GM12878 (cell line): ENCODE data around the gene ADIPOR1. TPM values are rescaled to one million over a fixed set of nuclear protein-coding genes. Genes with fewer than 3 reads are reported as not detected.

Source experiments
- ATAC-seq: fragments of 200-7000 bp; cut with Tn5 transposase; 3 replicates; pipeline ENCODE4 v1.9.1; 2020; ENCODE audit warnings: mild to moderate bottlenecking, moderate library complexity
- BruUV-seq: library from RNA; stranded (reverse); fragments of 400-500 nt; replicated peaks from 2 replicates; lab custom pipeline; 2021; lab: Mats Ljungman, UMichigan
- CTCF ChIA-PET: fragments of 300-600 bp; sonication (Branson Sonifier 250); formaldehyde crosslinking; extraction: SDS; loops from one replicate; lab custom pipeline; 2021; ENCODE audit warnings: inconsistent platforms; lab: Yijun Ruan, JAX
- POLR2A ChIA-PET: fragments of 350-600 bp; formaldehyde crosslinking; extraction: SDS; loops from one replicate; lab custom pipeline; 2021; ENCODE audit warnings: inconsistent platforms; lab: Charles Lee
- RAD21 ChIA-PET: fragments of 300-600 bp; sonication (Branson Sonifier 250); formaldehyde crosslinking; loops from one replicate; lab custom pipeline; 2023; ENCODE audit warnings: antibody characterized with exemption; ENCODE audit not compliant: unreplicated experiment; lab: Charles Lee
- SMC1A ChIA-PET: fragments of 300-600 bp; sonication (Branson Sonifier 250); formaldehyde crosslinking; loops from one replicate; lab custom pipeline; 2023; ENCODE audit not compliant: unreplicated experiment, uncharacterized antibody; lab: Charles Lee
- DNase-seq: peaks from one replicate; pipeline ENCODE4 v3.0.0-alpha.2; 2011; ENCODE audit warnings: low read depth, low spot score
- FAIRE-seq: peaks from 3 replicates; lab custom pipeline; 2011; peaks lifted over from hg19 to GRCh38; lab: Jason Lieb, UNC
- H2AFZ ChIP-seq: 2 replicates; pipeline ENCODE4 v1.6.0; 2011; ENCODE audit warnings: low read depth, low read length, control low read depth; ENCODE audit not compliant: control insufficient read depth
- H3K27ac ChIP-seq: 2 replicates; pipeline ENCODE4 v1.5.1; 2011; ENCODE audit warnings: control low read depth; ENCODE audit not compliant: control insufficient read depth, insufficient read depth
- H3K27me3 ChIP-seq, 2 experiments: replicated peaks in 1 of 2; 2 replicates each; pipeline versions ENCODE4 v1.6.0 to v1.6.1; 2011; ENCODE audit warnings: low read length in 1 of 2; ENCODE audit not compliant: control insufficient read depth in 2 of 2, insufficient read depth in 2 of 2
- H3K36me3 ChIP-seq, 2 experiments: 2 replicates each; pipeline ENCODE4 v1.5.1; 2011; ENCODE audit warnings: low read length in 1 of 2; ENCODE audit not compliant: control insufficient read depth in 2 of 2, insufficient read depth in 2 of 2
- H3K4me1 ChIP-seq: 2 replicates; pipeline ENCODE4 v1.6.1; 2011; ENCODE audit warnings: mild to moderate bottlenecking, low read length, moderate library complexity, mixed read lengths; ENCODE audit not compliant: control insufficient read depth, insufficient read depth
- H3K4me2 ChIP-seq: 2 replicates; pipeline ENCODE4 v1.6.0; 2011; ENCODE audit warnings: control low read depth; ENCODE audit not compliant: control insufficient read depth, insufficient read depth
- H3K4me3 ChIP-seq: fragments of 200-600 bp; sonication (generic); 2 replicates; pipeline ENCODE4 v1.5.1; 2016
- H3K79me2 ChIP-seq: 2 replicates; pipeline ENCODE4 v1.6.0; 2011; ENCODE audit warnings: low read length; ENCODE audit not compliant: control insufficient read depth, insufficient read depth
- H3K9ac ChIP-seq: 2 replicates; pipeline ENCODE4 v1.8.0; 2011; ENCODE audit warnings: low read length, control low read depth, mixed read lengths; ENCODE audit not compliant: control insufficient read depth, insufficient read depth
- H3K9me3 ChIP-seq: replicated peaks from 3 replicates; pipeline ENCODE4 v1.5.1; 2011; ENCODE audit warnings: mild to moderate bottlenecking, low read length; ENCODE audit not compliant: control insufficient read depth, insufficient read depth
- H4K20me1 ChIP-seq: 2 replicates; pipeline ENCODE4 v1.6.0; 2011; ENCODE audit not compliant: control insufficient read depth, insufficient read depth
- ETV6 ChIP-seq, 2 experiments: fragments of 450-650 bp in 1 of 2; IDR thresholded peaks in 1 of 2; conservative IDR thresholded peaks in 1 of 2; 2 replicates each; pipeline ENCODE4 v1.6.1; 2014; ENCODE audit warnings: antibody characterized with exemption in 1 of 2, borderline replicate concordance in 1 of 2, low read depth in 1 of 2, mild to moderate bottlenecking in 1 of 2, moderate library complexity in 1 of 2
- IKZF2 ChIP-seq, 2 experiments: fragments of 450-650 bp; IDR thresholded peaks; 2 replicates each; pipeline ENCODE4 v1.6.1; 2017; ENCODE audit warnings: mild to moderate bottlenecking in 2 of 2, moderate library complexity in 2 of 2
- MYB ChIP-seq: fragments of 150-350 bp; IDR thresholded peaks from 2 replicates; pipeline ENCODE4 v1.6.1; 2014; ENCODE audit warnings: mild to moderate bottlenecking, low read depth, low read length, borderline replicate concordance
- MYC ChIP-seq: IDR thresholded peaks from 2 replicates; pipeline ENCODE4 v1.6.1; 2011; ENCODE audit warnings: mild to moderate bottlenecking, low read length, moderate library complexity, inconsistent platforms; ENCODE audit not compliant: insufficient read depth, insufficient replicate concordance, insufficient read length, severe bottlenecking
- RAD21 ChIP-seq: IDR thresholded peaks from 2 replicates; pipeline ENCODE4 v1.6.1; 2011; ENCODE audit warnings: mild to moderate bottlenecking, low read depth, low read length, moderate library complexity; ENCODE audit not compliant: insufficient read depth
- SIN3A ChIP-seq: IDR thresholded peaks from 2 replicates; pipeline ENCODE4 v1.6.1; 2012; ENCODE audit warnings: low read depth, low read length, improper control_type of control experiment
- SMC3 ChIP-seq: IDR thresholded peaks from 2 replicates; pipeline ENCODE4 v1.6.1; 2011; ENCODE audit warnings: low read length, improper control_type of control experiment, borderline replicate concordance
- SRF ChIP-seq, 2 experiments: IDR thresholded peaks; 2 replicates each; pipeline ENCODE4 v1.6.1; 2011; ENCODE audit warnings: low read depth in 2 of 2, low read length in 2 of 2, mild to moderate bottlenecking in 1 of 2, moderate library complexity in 1 of 2
- STAT3 ChIP-seq: IDR thresholded peaks from 2 replicates; pipeline ENCODE4 v1.6.1; 2011; ENCODE audit warnings: low read depth, low read length, improper control_type of control experiment
- TCF3 ChIP-seq: IDR thresholded peaks from 2 replicates; pipeline ENCODE4 v1.6.1; 2012; ENCODE audit warnings: low read depth, mild to moderate bottlenecking, low read length, borderline replicate concordance; ENCODE audit not compliant: insufficient read depth
- WGBS: methylation state at CpG from one replicate; pipeline ENCODE4 v1.1.6; 2016; ENCODE audit warnings: low lambda C conversion rate; ENCODE audit not compliant: insufficient replicate concordance, insufficient coverage; ENCODE audit errors: missing lambda C conversion rate; 5-methylcytosine and 5-hydroxymethylcytosine counted together
- in situ Hi-C: fragments of 300-500 bp; cut with MboI; formaldehyde crosslinking; loops from 9 replicates; pipeline ENCODE4 v1.14.3; 2018; ENCODE audit warnings: mixed read lengths
- intact Hi-C: fragments of 100-400 bp; cut with micrococcal nuclease; formaldehyde crosslinking; loops from one replicate; pipeline ENCODE4 v1.14.2; 2022; ENCODE audit not compliant: unreplicated experiment
- polyA plus RNA-seq, 11 experiments: library from polyadenylated mRNA; depleted of rRNA in 4 of 11; unstranded in 6 of 11; stranded (reverse) in 5 of 11; fragments of >200 nt; fragmentation: Nextera tagmentation in 4 of 11; fragmentation: Illumina TruSeq in 1 of 11; extraction: Ambion mirVana in 4 of 11; extraction: Trizol in 1 of 11; gene quantifications; 1 replicate in 1 of 11; 2 replicates in 10 of 11; pipeline versions ENCODE4 v1.2.1 to v1.2.3, GENCODE V29; 2011 to 2016; ENCODE audit warnings: inconsistent platforms in 2 of 11, missing spikeins in 2 of 11, low read depth in 1 of 11
- small RNA-seq: library from RNA; depleted of rRNA; stranded (forward); fragments of <200 nt; gene quantifications from one replicate; pipeline ENCODE3, GENCODE V24; 2014
- total RNA-seq, 4 experiments: library from RNA; depleted of rRNA in 3 of 4; stranded (reverse); fragments of >200 nt in 3 of 4; fragmentation: Illumina TruSeq in 1 of 4; extraction: Trizol in 1 of 4; gene quantifications; 2 replicates each; pipeline versions ENCODE4 v1.2.1 to v1.2.3, GENCODE V29; 2013 to 2021

ADIPOR1 gene
- total and polyA plus RNA-seq, 10 of the 15 experiments (the other 5 are each of a cell fraction or from before 2014, with no cell fraction given): 18.4 to 122 (median 65.6) TPM

DNA sequence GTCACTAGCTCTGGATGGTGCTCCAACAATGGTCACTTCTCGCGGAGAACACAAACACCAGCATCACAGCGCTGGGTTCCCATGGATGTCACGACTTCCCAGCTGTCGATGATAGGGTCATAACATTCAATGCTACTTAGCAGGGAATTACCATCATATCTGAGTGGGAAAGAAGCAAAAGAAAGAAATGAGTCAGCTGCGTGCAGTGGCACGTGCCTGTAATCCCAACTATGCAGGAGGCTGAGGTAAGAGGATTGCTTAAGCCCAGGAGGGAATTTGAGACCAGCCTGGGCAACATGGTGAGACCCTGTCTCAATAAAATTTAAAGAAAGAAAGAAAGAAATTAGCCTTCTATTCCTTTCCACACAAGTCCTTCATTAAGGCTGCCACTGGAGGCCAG, 65.6 kb downstream of the ADIPOR1 start:
- ChIA-PET CTCF (no interaction called here), SMC1A (no interaction called here), RAD21 (no interaction called here), POLR2A (no interaction called here)
- Histone ChIP-seq H3K4me1 (peaks cover 3% of the 10 kb centered on the region; the same call in 1 of the 2 replicates), H4K20me1 (no peaks in the 10 kb centered on the region), H3K4me2 (no peak overlapping the region), H2AFZ (no peak overlapping the region), H3K36me3 (peaks cover 2 to 18% of the 10 kb centered on the region in 2 experiments; a peak in 2 of 4 replicates), H3K9me3 (no peaks in the 10 kb centered on the region), H3K27me3 (no peaks in the 10 kb centered on the region), H3K4me3 (no peak overlapping the region), H3K79me2 (peaks cover 2% of the 10 kb centered on the region), H3K27ac (no peak overlapping the region), H3K9ac (no peak overlapping the region)
- TF ChIP-seq MYB (no peak), SRF (IDR thresholded peaks at IDR 0.05; ENCODE audit: low read depth in 2 of 2, low read length in 2 of 2) (no peak), STAT3 (no peak), ETV6 (conservative IDR thresholded peaks at IDR 0.05 in 1 of 2, IDR thresholded peaks at IDR 0.05 in 1 of 2; ENCODE audit: borderline replicate concordance in 1 of 2, low read depth in 1 of 2) (no peak), SMC3 (no peak), RAD21 (no peak), MYC (no peak), SIN3A (no peak), TCF3 (no peak), IKZF2 (IDR thresholded peaks at IDR 0.05) (no peak)
- no peak for ATAC-seq
- in situ Hi-C loops: no loop called here
- WGBS: 75% methylated on average over 7 of the region's 7 CpGs
- no peak for DNase-seq
- no peak for FAIRE-seq
- no TSS peak for BruUV-seq
- intact Hi-C loops: no loop called here

Small RNA genes lying within 50 kb of the gene (small RNA-seq; reads per million reads assigned to genes)
- not detected for gene RF00019

Other genes with a start within 250 kb of the ADIPOR1 start
Only the 7 nearest of the 12 such genes appear.
- not detected in 2 replicates for gene PCAT6, start 147.4 kb downstream of the ADIPOR1 start, total RNA-seq (2014; rRNA removed)
- gene PCAT6, start 147.4 kb downstream of the ADIPOR1 start, total RNA-seq (2014; rRNA removed; fragmentation: Illumina TruSeq; extraction: Trizol): not detected in 2 replicates
- 0.62 TPM in 1 of 2 replicates, not detected in the other for gene PCAT6, start 147.4 kb downstream of the ADIPOR1 start, total RNA-seq (2021)
- gene PCAT6, start 147.4 kb downstream of the ADIPOR1 start, polyA plus RNA-seq (2011; rRNA removed): 0.40 and 0.72 TPM in 2 replicates
- not detected in 2 replicates for gene PCAT6, start 147.4 kb downstream of the ADIPOR1 start, polyA plus RNA-seq (2014; fragmentation: Illumina TruSeq; extraction: Trizol)
- gene PCAT6, start 147.4 kb downstream of the ADIPOR1 start, polyA plus RNA-seq (2014; fragmentation: Nextera tagmentation; extraction: Ambion mirVana): under 1 TPM in 1 of 2 experiments, not detected in 1; 0.16 TPM
- 0.44 and 0.83 TPM in 2 replicates for gene PCAT6, start 147.4 kb downstream of the ADIPOR1 start, polyA plus RNA-seq (2014; rRNA removed)
- under 1 TPM; 0.33 to 0.34 TPM for gene PCAT6, start 147.4 kb downstream of the ADIPOR1 start, polyA plus RNA-seq (2016; fragmentation: Nextera tagmentation; extraction: Ambion mirVana)
- 8.5 and 8.7 TPM in 2 replicates for gene RABIF, start 69.2 kb downstream of the ADIPOR1 start, total RNA-seq (2014; rRNA removed)
- 6.2 and 6.7 TPM in 2 replicates for gene RABIF, start 69.2 kb downstream of the ADIPOR1 start, total RNA-seq (2014; rRNA removed; fragmentation: Illumina TruSeq; extraction: Trizol)
- gene RABIF, start 69.2 kb downstream of the ADIPOR1 start, total RNA-seq (2021): 7.7 and 7.8 TPM in 2 replicates
- gene RABIF, start 69.2 kb downstream of the ADIPOR1 start, polyA plus RNA-seq (2011; rRNA removed): 9.8 and 12.3 TPM in 2 replicates
- 12.2 and 13.4 TPM in 2 replicates for gene RABIF, start 69.2 kb downstream of the ADIPOR1 start, polyA plus RNA-seq (2014; fragmentation: Illumina TruSeq; extraction: Trizol)
- gene RABIF, start 69.2 kb downstream of the ADIPOR1 start, polyA plus RNA-seq (2014; fragmentation: Nextera tagmentation; extraction: Ambion mirVana): 1 to 10 TPM; 4.7 to 6.3 TPM
- gene RABIF, start 69.2 kb downstream of the ADIPOR1 start, polyA plus RNA-seq (2014; rRNA removed): 8.7 and 9.1 TPM in 2 replicates
- gene RABIF, start 69.2 kb downstream of the ADIPOR1 start, polyA plus RNA-seq (2016; fragmentation: Nextera tagmentation; extraction: Ambion mirVana): 10 to 100 TPM; 17.8 to 18.2 TPM
- gene KLHL12, start 31.1 kb downstream of the ADIPOR1 start, total RNA-seq (2014; rRNA removed): 27.5 and 33.3 TPM in 2 replicates
- gene KLHL12, start 31.1 kb downstream of the ADIPOR1 start, total RNA-seq (2014; rRNA removed; fragmentation: Illumina TruSeq; extraction: Trizol): 28.0 and 30.1 TPM in 2 replicates
- gene KLHL12, start 31.1 kb downstream of the ADIPOR1 start, total RNA-seq (2021): 28.4 and 28.5 TPM in 2 replicates
- gene KLHL12, start 31.1 kb downstream of the ADIPOR1 start, polyA plus RNA-seq (2011; rRNA removed): 53.8 and 75.5 TPM in 2 replicates
- gene KLHL12, start 31.1 kb downstream of the ADIPOR1 start, polyA plus RNA-seq (2014; fragmentation: Illumina TruSeq; extraction: Trizol): 32.1 and 38.4 TPM in 2 replicates
- gene KLHL12, start 31.1 kb downstream of the ADIPOR1 start, polyA plus RNA-seq (2014; fragmentation: Nextera tagmentation; extraction: Ambion mirVana): 10 to 100 TPM; 16.0 to 17.8 TPM
- 24.6 and 30.5 TPM in 2 replicates for gene KLHL12, start 31.1 kb downstream of the ADIPOR1 start, polyA plus RNA-seq (2014; rRNA removed)
- gene KLHL12, start 31.1 kb downstream of the ADIPOR1 start, polyA plus RNA-seq (2016; fragmentation: Nextera tagmentation; extraction: Ambion mirVana): 10 to 100 TPM; 36.6 to 37.6 TPM
- gene CYB5R1, start 8.9 kb upstream of the ADIPOR1 start, total RNA-seq (2014; rRNA removed): 22.3 and 22.4 TPM in 2 replicates
- 12.1 and 12.6 TPM in 2 replicates for gene CYB5R1, start 8.9 kb upstream of the ADIPOR1 start, total RNA-seq (2014; rRNA removed; fragmentation: Illumina TruSeq; extraction: Trizol)
- gene CYB5R1, start 8.9 kb upstream of the ADIPOR1 start, total RNA-seq (2021): 16.9 and 17.0 TPM in 2 replicates
- gene CYB5R1, start 8.9 kb upstream of the ADIPOR1 start, polyA plus RNA-seq (2011; rRNA removed): 12.7 TPM in 2 replicates
- gene CYB5R1, start 8.9 kb upstream of the ADIPOR1 start, polyA plus RNA-seq (2014; fragmentation: Illumina TruSeq; extraction: Trizol): 19.5 and 22.7 TPM in 2 replicates
- 1 to 10 TPM; 3.2 to 9.1 TPM for gene CYB5R1, start 8.9 kb upstream of the ADIPOR1 start, polyA plus RNA-seq (2014; fragmentation: Nextera tagmentation; extraction: Ambion mirVana)
- 18.2 and 18.8 TPM in 2 replicates for gene CYB5R1, start 8.9 kb upstream of the ADIPOR1 start, polyA plus RNA-seq (2014; rRNA removed)
- 10 to 100 TPM; 17.9 to 19.8 TPM for gene CYB5R1, start 8.9 kb upstream of the ADIPOR1 start, polyA plus RNA-seq (2016; fragmentation: Nextera tagmentation; extraction: Ambion mirVana)
- 68.5 and 72.3 TPM in 2 replicates for gene TMEM183A, start 49.1 kb upstream of the ADIPOR1 start, total RNA-seq (2014; rRNA removed)
- gene TMEM183A, start 49.1 kb upstream of the ADIPOR1 start, total RNA-seq (2014; rRNA removed; fragmentation: Illumina TruSeq; extraction: Trizol): 49.4 and 56.1 TPM in 2 replicates
- gene TMEM183A, start 49.1 kb upstream of the ADIPOR1 start, total RNA-seq (2021): 58.1 and 64.2 TPM in 2 replicates
- 82.5 and 103 TPM in 2 replicates for gene TMEM183A, start 49.1 kb upstream of the ADIPOR1 start, polyA plus RNA-seq (2011; rRNA removed)
- 69.4 and 75.4 TPM in 2 replicates for gene TMEM183A, start 49.1 kb upstream of the ADIPOR1 start, polyA plus RNA-seq (2014; fragmentation: Illumina TruSeq; extraction: Trizol)
- 10 to 100 TPM; 12.3 to 25.0 TPM for gene TMEM183A, start 49.1 kb upstream of the ADIPOR1 start, polyA plus RNA-seq (2014; fragmentation: Nextera tagmentation; extraction: Ambion mirVana)
- gene TMEM183A, start 49.1 kb upstream of the ADIPOR1 start, polyA plus RNA-seq (2014; rRNA removed): 55.5 and 57.8 TPM in 2 replicates
- 10 to 100 TPM; 76.8 to 85.6 TPM for gene TMEM183A, start 49.1 kb upstream of the ADIPOR1 start, polyA plus RNA-seq (2016; fragmentation: Nextera tagmentation; extraction: Ambion mirVana)
- 0.54 and 0.79 TPM in 2 replicates for gene PPFIA4, start 68.2 kb upstream of the ADIPOR1 start, total RNA-seq (2014; rRNA removed)
- gene PPFIA4, start 68.2 kb upstream of the ADIPOR1 start, total RNA-seq (2014; rRNA removed; fragmentation: Illumina TruSeq; extraction: Trizol): 0.18 and 0.22 TPM in 2 replicates
- 1.1 and 1.5 TPM in 2 replicates for gene PPFIA4, start 68.2 kb upstream of the ADIPOR1 start, total RNA-seq (2021)
- 14.8 and 19.7 TPM in 2 replicates for gene PPFIA4, start 68.2 kb upstream of the ADIPOR1 start, polyA plus RNA-seq (2011; rRNA removed)
- 0.34 and 1.1 TPM in 2 replicates for gene PPFIA4, start 68.2 kb upstream of the ADIPOR1 start, polyA plus RNA-seq (2014; fragmentation: Illumina TruSeq; extraction: Trizol)
- under 1 TPM; 0.02 to 0.11 TPM for gene PPFIA4, start 68.2 kb upstream of the ADIPOR1 start, polyA plus RNA-seq (2014; fragmentation: Nextera tagmentation; extraction: Ambion mirVana)
- 0.74 and 0.88 TPM in 2 replicates for gene PPFIA4, start 68.2 kb upstream of the ADIPOR1 start, polyA plus RNA-seq (2014; rRNA removed)
- gene PPFIA4, start 68.2 kb upstream of the ADIPOR1 start, polyA plus RNA-seq (2016; fragmentation: Nextera tagmentation; extraction: Ambion mirVana): under 1 TPM in 1 of 2 experiments, not detected in 1; 0.04 TPM
- gene MYOG, start 127.7 kb upstream of the ADIPOR1 start, total RNA-seq (2014; rRNA removed): not detected in 2 replicates
- not detected in 2 replicates for gene MYOG, start 127.7 kb upstream of the ADIPOR1 start, total RNA-seq (2014; rRNA removed; fragmentation: Illumina TruSeq; extraction: Trizol)
- not detected in 2 replicates for gene MYOG, start 127.7 kb upstream of the ADIPOR1 start, total RNA-seq (2021)
- gene MYOG, start 127.7 kb upstream of the ADIPOR1 start, polyA plus RNA-seq (2011; rRNA removed): not detected in 2 replicates
- not detected in 2 replicates for gene MYOG, start 127.7 kb upstream of the ADIPOR1 start, polyA plus RNA-seq (2014; fragmentation: Illumina TruSeq; extraction: Trizol)
- gene MYOG, start 127.7 kb upstream of the ADIPOR1 start, polyA plus RNA-seq (2014; fragmentation: Nextera tagmentation; extraction: Ambion mirVana): not detected
- gene MYOG, start 127.7 kb upstream of the ADIPOR1 start, polyA plus RNA-seq (2014; rRNA removed): 0.05 TPM in 1 of 2 replicates, not detected in the other
- not detected for gene MYOG, start 127.7 kb upstream of the ADIPOR1 start, polyA plus RNA-seq (2016; fragmentation: Nextera tagmentation; extraction: Ambion mirVana)